Measurements from ENCODE around the gene VPS39.

Gene VPS39

DNA sequence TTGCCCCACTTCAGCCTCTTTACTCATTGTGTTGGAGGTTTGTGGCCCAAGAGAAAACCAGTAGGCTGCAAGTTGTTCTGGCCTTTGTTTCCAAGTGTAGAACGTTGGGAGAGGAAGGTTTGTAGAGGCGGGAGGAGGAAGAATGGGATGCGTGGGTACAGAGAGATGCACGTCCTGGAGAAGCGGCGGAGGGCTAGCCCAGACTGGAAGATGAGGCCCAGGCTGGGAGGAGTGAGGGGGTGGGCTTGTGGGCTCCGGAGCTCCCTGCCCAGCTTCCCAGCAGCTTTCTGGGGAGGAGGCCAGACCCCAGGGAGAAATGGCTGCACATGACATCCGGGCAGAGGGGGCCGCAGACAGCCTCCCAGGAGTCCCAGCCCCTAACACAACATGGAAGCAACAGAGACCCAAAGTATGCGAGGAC lies 57.0 kb downstream of the VPS39 start:
- H3K27ac ChIP-seq: no peak overlapping the region
- H2AFZ ChIP-seq: no peak overlapping the region
- TF ChIP-seq, protein P1, sequence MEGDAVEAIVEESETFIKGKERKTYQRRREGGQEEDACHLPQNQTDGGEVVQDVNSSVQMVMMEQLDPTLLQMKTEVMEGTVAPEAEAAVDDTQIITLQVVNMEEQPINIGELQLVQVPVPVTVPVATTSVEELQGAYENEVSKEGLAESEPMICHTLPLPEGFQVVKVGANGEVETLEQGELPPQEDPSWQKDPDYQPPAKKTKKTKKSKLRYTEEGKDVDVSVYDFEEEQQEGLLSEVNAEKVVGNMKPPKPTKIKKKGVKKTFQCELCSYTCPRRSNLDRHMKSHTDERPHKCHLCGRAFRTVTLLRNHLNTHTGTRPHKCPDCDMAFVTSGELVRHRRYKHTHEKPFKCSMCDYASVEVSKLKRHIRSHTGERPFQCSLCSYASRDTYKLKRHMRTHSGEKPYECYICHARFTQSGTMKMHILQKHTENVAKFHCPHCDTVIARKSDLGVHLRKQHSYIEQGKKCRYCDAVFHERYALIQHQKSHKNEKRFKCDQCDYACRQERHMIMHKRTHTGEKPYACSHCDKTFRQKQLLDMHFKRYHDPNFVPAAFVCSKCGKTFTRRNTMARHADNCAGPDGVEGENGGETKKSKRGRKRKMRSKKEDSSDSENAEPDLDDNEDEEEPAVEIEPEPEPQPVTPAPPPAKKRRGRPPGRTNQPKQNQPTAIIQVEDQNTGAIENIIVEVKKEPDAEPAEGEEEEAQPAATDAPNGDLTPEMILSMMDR (IDR thresholded peaks at IDR 0.05): no peak
- no peaks in the 10 kb centered on the region for H3K9me3 ChIP-seq (ENCODE audit: control insufficient read depth, low read length)
- H3K4me2 ChIP-seq (ENCODE audit: low read length): no peak overlapping the region
- no peaks in the 10 kb centered on the region for H3K27me3 ChIP-seq (ENCODE audit: control insufficient read depth, insufficient read depth, low read length)
- H3K4me1 ChIP-seq: peaks cover 7% of the 10 kb centered on the region
- no peaks in the 10 kb centered on the region for H3K36me3 ChIP-seq (ENCODE audit: control insufficient read depth, insufficient read depth, low read length)
- no peak overlapping the region for H3K9ac ChIP-seq
- H3K4me3 ChIP-seq (ENCODE audit: low read depth, low read length): no peak overlapping the region
- H3K79me2 ChIP-seq: no peaks in the 10 kb centered on the region

DNA sequence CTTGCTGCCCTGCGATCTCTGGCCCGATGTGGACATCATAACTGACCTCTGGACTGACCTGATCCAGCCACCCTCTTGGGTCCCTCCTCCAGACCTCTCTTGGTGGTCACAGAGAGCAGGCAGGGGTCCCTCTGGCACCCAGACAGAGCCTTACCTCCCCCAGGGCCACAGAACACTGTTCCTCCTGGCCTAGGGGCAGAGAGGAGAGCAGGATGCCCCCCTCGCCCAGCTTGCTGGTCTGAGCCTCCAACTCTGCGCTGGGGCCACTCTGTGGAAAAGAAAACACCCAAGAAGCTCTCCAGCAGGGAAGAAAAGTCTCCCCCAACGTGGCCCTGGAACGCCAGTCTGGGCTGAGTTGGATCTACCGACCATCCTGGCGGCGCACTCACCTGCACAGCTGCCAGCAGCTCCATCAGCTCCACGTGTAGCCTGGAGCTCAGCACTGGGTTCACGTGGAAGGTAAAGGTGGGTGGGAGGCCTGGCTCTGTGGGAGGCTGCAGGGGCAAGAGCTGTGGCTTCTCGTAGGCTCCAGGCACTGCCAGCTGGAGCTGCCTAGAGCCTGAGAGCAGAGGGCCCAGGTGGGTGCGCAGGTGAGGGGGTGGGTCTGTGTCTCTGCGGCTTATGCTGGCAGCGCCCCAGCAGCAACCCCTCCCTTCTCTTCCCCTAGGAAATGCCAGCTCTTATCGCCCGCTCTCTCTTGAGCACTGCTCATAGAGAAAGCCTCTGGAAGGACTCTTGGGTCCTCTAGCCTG lies 57.7 kb downstream of the VPS39 start:
- Histone ChIP-seq H3K9me3 (ENCODE audit: control insufficient read depth, low read length) (no peaks in the 10 kb centered on the region), H3K4me2 (ENCODE audit: low read length) (no peak overlapping the region), H3K27me3 (ENCODE audit: control insufficient read depth, insufficient read depth, low read length) (no peaks in the 10 kb centered on the region), H3K79me2 (no peaks in the 10 kb centered on the region), H2AFZ (no peak overlapping the region), H3K4me1 (peaks cover 6% of the 10 kb centered on the region), H3K4me3 (ENCODE audit: low read depth, low read length) (no peak overlapping the region), H3K27ac (no peak overlapping the region), H3K9ac (no peak overlapping the region), H3K36me3 (ENCODE audit: control insufficient read depth, insufficient read depth, low read length) (no peaks in the 10 kb centered on the region)
- TF ChIP-seq, protein P1 (IDR thresholded peaks at IDR 0.05): no peak

DNA sequence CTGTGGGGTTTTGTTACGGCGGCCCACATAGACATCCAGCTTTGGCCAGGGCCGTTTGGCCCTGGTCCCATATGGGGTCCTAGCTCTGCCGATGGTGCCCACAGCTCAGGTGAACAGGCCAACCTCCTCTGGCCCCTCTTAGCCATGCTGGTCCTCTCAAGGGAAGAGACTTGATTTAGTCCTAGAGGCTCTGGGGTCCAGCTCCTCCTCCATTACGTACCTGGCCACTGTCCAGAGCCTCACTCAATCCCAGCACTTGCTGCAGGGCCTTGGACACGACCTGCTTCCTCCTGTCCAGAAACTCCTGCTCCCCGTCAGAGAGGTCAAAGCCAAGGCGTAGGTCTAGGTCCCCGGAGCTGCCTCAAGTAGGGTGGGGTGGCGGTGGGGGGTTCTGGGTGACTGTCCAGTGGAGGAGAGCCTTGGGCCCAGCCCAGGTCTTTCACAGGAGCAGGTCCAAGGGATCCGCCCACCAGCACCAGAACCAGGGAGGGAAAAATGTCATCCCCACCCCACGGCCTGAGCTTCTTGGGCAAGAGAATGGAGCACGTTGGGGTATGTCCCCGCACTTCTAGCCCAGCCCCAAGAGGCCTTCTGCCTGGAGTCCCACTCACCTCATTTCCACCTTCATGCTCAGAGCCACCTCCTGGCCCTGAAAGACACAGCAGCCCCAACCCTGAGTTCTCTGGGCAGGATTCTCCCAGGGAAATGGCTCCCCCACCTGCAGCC lies 58.4 kb downstream of the VPS39 start:
- Histone ChIP-seq H2AFZ (no peak overlapping the region), H3K4me1 (peaks cover 3% of the 10 kb centered on the region), H3K36me3 (ENCODE audit: control insufficient read depth, insufficient read depth, low read length) (no peaks in the 10 kb centered on the region), H3K4me2 (ENCODE audit: low read length) (no peak overlapping the region), H3K27me3 (ENCODE audit: control insufficient read depth, insufficient read depth, low read length) (no peaks in the 10 kb centered on the region), H3K9me3 (ENCODE audit: control insufficient read depth, low read length) (no peaks in the 10 kb centered on the region), H3K27ac (no peak overlapping the region), H3K4me3 (ENCODE audit: low read depth, low read length) (no peak overlapping the region), H3K79me2 (no peaks in the 10 kb centered on the region), H3K9ac (no peak overlapping the region)
- TF ChIP-seq, protein P1 (IDR thresholded peaks at IDR 0.05): no peak

DNA sequence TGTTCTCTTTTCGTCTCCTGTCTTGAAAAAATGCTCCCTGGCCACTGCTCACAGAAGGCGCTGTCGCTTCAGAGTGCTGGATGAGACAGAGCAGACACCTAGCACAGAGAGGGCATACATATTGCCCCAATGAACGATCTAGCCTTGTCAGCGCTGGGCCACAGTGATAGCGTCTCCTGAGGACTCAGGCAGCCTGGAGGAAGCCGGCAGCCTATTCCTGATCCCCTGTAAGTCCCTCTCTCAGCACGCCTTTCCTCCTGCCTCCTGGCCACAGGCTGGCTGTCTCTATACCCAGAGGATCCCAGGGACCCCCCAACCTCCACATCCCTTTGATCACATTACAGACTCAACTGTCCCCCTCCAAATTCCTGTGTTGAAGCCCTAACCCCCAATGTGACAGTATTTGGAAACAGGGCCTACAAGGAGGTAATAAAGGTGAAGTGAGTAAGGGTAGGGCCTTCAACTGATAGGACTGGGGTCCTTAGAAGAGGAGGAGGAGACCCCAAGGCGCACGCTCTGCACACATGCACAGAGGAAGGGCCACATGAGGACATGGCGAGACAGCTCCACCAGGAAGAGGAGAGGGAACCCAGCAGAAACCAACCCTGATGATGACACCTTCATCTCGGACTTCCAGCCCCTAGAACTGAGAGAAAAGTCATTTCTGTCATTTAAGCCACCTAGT lies 59.2 kb downstream of the VPS39 start:
- H3K27me3 ChIP-seq (ENCODE audit: control insufficient read depth, insufficient read depth, low read length): no peaks in the 10 kb centered on the region
- no peaks in the 10 kb centered on the region for H3K36me3 ChIP-seq (ENCODE audit: control insufficient read depth, insufficient read depth, low read length)
- no peak overlapping the region for H3K9ac ChIP-seq
- H3K9me3 ChIP-seq (ENCODE audit: control insufficient read depth, low read length): no peaks in the 10 kb centered on the region
- H3K79me2 ChIP-seq: no peaks in the 10 kb centered on the region
- TF ChIP-seq, protein P1 (IDR thresholded peaks at IDR 0.05): no peak
- no peak overlapping the region for H3K4me2 ChIP-seq (ENCODE audit: low read length)
- no peak overlapping the region for H2AFZ ChIP-seq
- H3K4me1 ChIP-seq: peaks cover under 1% of the 10 kb centered on the region
- no peak overlapping the region for H3K27ac ChIP-seq
- no peak overlapping the region for H3K4me3 ChIP-seq (ENCODE audit: low read depth, low read length)

Data from parathyroid adenoma (tissue), 2 donors.